Vagina (tissue), 2 donors: ENCODE measurements around the gene NSUN7. TPM values are rescaled to one million over a fixed set of nuclear protein-coding genes. Genes with fewer than 3 reads are reported as not detected.

Source experiments
- DNase-seq, 2 donors: peaks; one replicate each; pipeline ENCODE4 v3.0.0-alpha.2; 2017; ENCODE audit errors: extremely low spot score in 2 of 2
- H3K27ac ChIP-seq: fragments of 200-600 bp; sonication (generic); one replicate; pipeline ENCODE4 v1.5.1; 2019
- H3K27me3 ChIP-seq: fragments of 200-600 bp; sonication (generic); one replicate; pipeline ENCODE4 v1.5.1; 2019
- H3K36me3 ChIP-seq, 2 donors: fragments of 200-600 bp; sonication (generic); one replicate each; pipeline ENCODE4 v1.5.1; 2017 to 2019
- H3K4me1 ChIP-seq: fragments of 200-600 bp; sonication (generic); one replicate; pipeline ENCODE4 v1.5.1; 2019
- H3K4me3 ChIP-seq, 2 donors: fragments of 200-600 bp; sonication (generic); 1 replicate in 1 of 2; 2 replicates in 1 of 2; pipeline ENCODE4 v1.5.1; 2016 to 2019
- H3K9me3 ChIP-seq: fragments of 200-600 bp; sonication (generic); one replicate; pipeline ENCODE4 v1.5.1; 2019
- POLR2A ChIP-seq, 2 donors: fragments of 450-650 bp; IDR thresholded peaks; one replicate each; pipeline ENCODE4 v1.6.1; 2017; ENCODE audit warnings: antibody characterized with exemption in 2 of 2, mild to moderate bottlenecking in 2 of 2, moderate library complexity in 2 of 2
- POLR2AphosphoS5 ChIP-seq, 2 donors: sonication (generic); formaldehyde crosslinking; IDR thresholded peaks; one replicate each; pipeline ENCODE4 v1.9.0; 2017; ENCODE audit warnings: antibody characterized with exemption in 2 of 2, mild to moderate bottlenecking in 2 of 2, low read depth in 1 of 2; ENCODE audit not compliant: insufficient read depth in 1 of 2
- intact Hi-C: fragments of 100-400 bp; cut with DNase I; formaldehyde crosslinking; loops from one replicate; pipeline ENCODE4 v1.15.1; 2023
- total RNA-seq: library from RNA; depleted of rRNA; stranded (reverse); fragments of >200 nt; gene quantifications from one replicate; pipeline ENCODE4 v1.2.3, GENCODE V29; 2016
- TF ChIP-seq, protein P1 (sequence below), 3 experiments: fragments of 450-650 bp in 2 of 3; fragments of 200-600 bp in 1 of 3; sonication (generic) in 1 of 3; IDR thresholded peaks; one replicate each; pipeline ENCODE4 v1.5.1; 2017 to 2019; ENCODE audit warnings: antibody characterized with exemption in 3 of 3, mild to moderate bottlenecking in 2 of 3, moderate library complexity in 2 of 3

Gene NSUN7
- total RNA-seq, 1 donor from 2014 or later: 5.6 TPM

DNA sequence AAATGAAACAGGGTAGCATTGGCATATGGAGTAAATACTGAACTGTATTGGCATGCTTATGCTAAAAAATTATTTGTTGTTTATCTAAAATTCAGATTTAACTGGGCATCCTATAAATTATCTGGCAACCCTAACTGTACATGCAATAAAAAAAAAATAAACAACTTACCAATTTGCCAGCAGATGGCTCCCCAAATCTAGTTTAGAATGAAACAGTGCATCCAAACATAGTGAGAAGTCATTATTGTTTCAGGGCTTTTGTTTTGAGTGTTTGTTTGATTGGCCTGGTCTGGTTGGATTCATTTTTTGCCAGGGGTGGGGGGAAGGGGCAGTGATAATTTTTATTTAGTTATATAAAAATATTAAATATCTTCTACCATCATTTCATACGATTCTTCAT is 12.8 kb upstream of the NSUN7 start:
- TF ChIP-seq POLR2AphosphoS5 (IDR thresholded peaks at IDR 0.05; ENCODE audit: insufficient read depth in 1 of 2, low read depth in 1 of 2) (no peak), POLR2A (IDR thresholded peaks at IDR 0.05) (no peak)
- TF ChIP-seq, protein P1, sequence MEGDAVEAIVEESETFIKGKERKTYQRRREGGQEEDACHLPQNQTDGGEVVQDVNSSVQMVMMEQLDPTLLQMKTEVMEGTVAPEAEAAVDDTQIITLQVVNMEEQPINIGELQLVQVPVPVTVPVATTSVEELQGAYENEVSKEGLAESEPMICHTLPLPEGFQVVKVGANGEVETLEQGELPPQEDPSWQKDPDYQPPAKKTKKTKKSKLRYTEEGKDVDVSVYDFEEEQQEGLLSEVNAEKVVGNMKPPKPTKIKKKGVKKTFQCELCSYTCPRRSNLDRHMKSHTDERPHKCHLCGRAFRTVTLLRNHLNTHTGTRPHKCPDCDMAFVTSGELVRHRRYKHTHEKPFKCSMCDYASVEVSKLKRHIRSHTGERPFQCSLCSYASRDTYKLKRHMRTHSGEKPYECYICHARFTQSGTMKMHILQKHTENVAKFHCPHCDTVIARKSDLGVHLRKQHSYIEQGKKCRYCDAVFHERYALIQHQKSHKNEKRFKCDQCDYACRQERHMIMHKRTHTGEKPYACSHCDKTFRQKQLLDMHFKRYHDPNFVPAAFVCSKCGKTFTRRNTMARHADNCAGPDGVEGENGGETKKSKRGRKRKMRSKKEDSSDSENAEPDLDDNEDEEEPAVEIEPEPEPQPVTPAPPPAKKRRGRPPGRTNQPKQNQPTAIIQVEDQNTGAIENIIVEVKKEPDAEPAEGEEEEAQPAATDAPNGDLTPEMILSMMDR (IDR thresholded peaks at IDR 0.05): no peak
- Histone ChIP-seq H3K9me3 (no peaks in the 10 kb centered on the region), H3K4me1 (no peaks in the 10 kb centered on the region), H3K4me3 (no peak overlapping the region), H3K36me3 (no peaks in the 10 kb centered on the region), H3K27me3 (no peaks in the 10 kb centered on the region), H3K27ac (no peak overlapping the region)
- DNase-seq: no peak
- intact Hi-C loops: no loop called here

DNA sequence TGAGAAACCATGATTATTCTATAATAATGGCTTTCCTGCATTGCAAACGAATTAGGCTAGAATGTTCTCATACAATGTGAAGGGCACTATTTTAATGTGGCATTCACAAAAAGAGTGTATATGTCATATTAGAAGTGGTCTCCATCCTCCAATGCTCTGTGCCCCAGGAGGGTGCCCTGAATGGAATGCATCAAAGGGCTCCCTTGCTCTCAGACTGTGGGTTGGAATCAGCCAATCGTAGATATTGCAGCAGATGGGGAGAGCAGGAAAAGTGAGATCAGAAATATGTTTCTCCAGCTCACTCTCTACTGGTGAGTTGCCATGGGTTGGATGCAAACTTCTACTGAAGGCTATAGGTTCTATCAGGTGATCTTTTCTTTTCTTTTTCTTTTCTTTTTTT is 11.9 kb upstream of the NSUN7 start:
- intact Hi-C loops: no loop called here
- TF ChIP-seq POLR2AphosphoS5 (IDR thresholded peaks at IDR 0.05; ENCODE audit: insufficient read depth in 1 of 2, low read depth in 1 of 2) (no peak), POLR2A (IDR thresholded peaks at IDR 0.05) (no peak)
- TF ChIP-seq, protein P1 (IDR thresholded peaks at IDR 0.05): no peak
- no peak for DNase-seq
- H3K36me3 ChIP-seq: no peaks in the 10 kb centered on the region
- no peaks in the 10 kb centered on the region for H3K27me3 ChIP-seq
- no peak overlapping the region for H3K27ac ChIP-seq
- H3K4me1 ChIP-seq: no peaks in the 10 kb centered on the region
- no peak overlapping the region for H3K4me3 ChIP-seq
- H3K9me3 ChIP-seq: no peaks in the 10 kb centered on the region

DNA sequence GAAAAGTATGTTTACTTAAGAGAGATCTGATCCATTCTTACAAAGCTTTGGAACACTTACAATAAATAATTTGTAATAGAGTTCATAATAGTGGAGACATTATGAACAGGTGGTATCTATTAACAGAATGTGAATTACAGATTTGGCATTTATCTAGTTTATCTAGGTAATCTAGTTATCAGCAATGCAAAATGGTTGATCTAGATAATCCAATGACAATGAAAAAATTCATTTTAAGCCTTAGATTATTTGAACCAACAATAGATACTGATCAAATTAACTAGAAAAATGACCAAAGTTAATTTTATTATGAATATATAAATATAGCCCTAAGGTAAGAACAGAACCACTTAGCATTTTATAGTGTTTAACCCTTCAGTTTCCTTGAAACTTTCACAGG is 10.4 kb upstream of the NSUN7 start:
- no peaks in the 10 kb centered on the region for H3K27me3 ChIP-seq
- H3K36me3 ChIP-seq: no peaks in the 10 kb centered on the region
- H3K4me3 ChIP-seq: no peak overlapping the region
- intact Hi-C loops: no loop called here
- TF ChIP-seq POLR2A (IDR thresholded peaks at IDR 0.05): no peak
- no peak for TF ChIP-seq POLR2AphosphoS5 (IDR thresholded peaks at IDR 0.05; ENCODE audit: insufficient read depth in 1 of 2, low read depth in 1 of 2)
- TF ChIP-seq, protein P1 (IDR thresholded peaks at IDR 0.05): no peak
- H3K27ac ChIP-seq: no peak overlapping the region
- H3K4me1 ChIP-seq: no peaks in the 10 kb centered on the region
- DNase-seq: no peak
- H3K9me3 ChIP-seq: no peaks in the 10 kb centered on the region

DNA sequence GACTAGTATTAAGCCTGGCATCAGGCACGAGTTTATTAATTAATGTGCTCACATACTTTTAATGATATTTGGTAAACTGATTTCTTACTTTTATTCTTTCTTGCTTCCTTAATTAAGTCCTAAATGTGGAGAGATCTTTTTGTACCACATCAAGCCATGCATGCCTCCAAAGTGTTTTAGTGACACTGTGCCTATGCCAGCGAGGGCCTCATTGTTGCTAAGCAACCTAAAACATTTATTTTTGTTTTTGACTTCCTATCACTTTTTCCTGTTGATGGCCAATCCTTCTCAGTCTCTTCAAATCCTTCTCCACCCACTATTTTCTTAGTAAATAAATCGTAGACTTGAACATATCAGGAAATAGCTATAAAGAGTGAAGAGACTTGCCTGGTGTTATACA is 5.5 kb upstream of the NSUN7 start:
- DNase-seq: no peak
- no peak overlapping the region for H3K4me3 ChIP-seq
- TF ChIP-seq POLR2AphosphoS5 (IDR thresholded peaks at IDR 0.05; ENCODE audit: insufficient read depth in 1 of 2, low read depth in 1 of 2) (no peak), POLR2A (IDR thresholded peaks at IDR 0.05) (no peak)
- TF ChIP-seq, protein P1 (IDR thresholded peaks at IDR 0.05): no peak
- H3K36me3 ChIP-seq: no peaks in the 10 kb centered on the region
- no peak overlapping the region for H3K27ac ChIP-seq
- intact Hi-C loops: no loop called here
- no peaks in the 10 kb centered on the region for H3K9me3 ChIP-seq
- no peaks in the 10 kb centered on the region for H3K27me3 ChIP-seq
- H3K4me1 ChIP-seq: peaks cover under 1% of the 10 kb centered on the region

DNA sequence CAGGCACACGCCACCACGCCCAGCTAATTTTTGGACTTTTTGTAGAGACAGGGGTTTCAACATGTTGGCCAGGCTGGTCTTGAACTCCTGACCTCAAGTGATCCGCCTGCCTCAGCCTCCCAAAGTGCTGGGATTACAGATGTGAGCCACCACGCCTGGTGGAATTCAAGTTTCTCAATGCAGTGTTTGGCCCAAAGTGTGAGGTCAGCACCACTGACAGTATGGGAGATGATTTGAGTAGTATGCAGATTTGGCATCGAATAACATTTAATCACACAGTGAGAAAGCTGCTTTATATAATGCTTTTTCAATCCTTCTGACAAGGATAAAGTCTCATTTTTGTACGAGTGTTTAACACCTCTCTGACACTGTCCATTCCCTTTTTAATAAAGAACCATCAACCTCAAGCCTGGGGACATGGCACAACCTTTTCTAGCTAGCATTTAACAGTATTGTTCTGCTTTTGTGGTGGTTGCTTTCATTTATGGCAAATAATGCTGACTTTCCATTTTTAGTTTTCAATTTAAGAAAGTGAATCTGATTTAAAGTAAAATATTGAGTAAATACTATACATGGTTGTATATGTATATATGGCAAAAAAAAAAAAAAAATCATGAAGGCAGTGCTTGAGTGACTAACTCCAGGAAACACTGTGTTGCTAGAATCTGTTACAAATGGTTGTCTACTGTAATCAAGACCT is 4.3 kb upstream of the NSUN7 start:
- Histone ChIP-seq H3K4me3 (no peak overlapping the region), H3K9me3 (no peaks in the 10 kb centered on the region), H3K4me1 (peaks cover 12% of the 10 kb centered on the region), H3K36me3 (no peaks in the 10 kb centered on the region), H3K27ac (no peak overlapping the region), H3K27me3 (no peaks in the 10 kb centered on the region)
- TF ChIP-seq POLR2A (IDR thresholded peaks at IDR 0.05): no peak
- no peak for TF ChIP-seq POLR2AphosphoS5 (IDR thresholded peaks at IDR 0.05; ENCODE audit: insufficient read depth in 1 of 2, low read depth in 1 of 2)
- TF ChIP-seq, protein P1 (IDR thresholded peaks at IDR 0.05): no peak
- intact Hi-C loops: no loop called here
- no peak for DNase-seq
